GM21360 (cell line): ENCODE measurements around the gene BOK.

ENCODE experiments used
- ATAC-seq: cut with Tn5 transposase; IDR thresholded peaks from one replicate; pipeline ENCODE4 v1.9.1; 2021; ENCODE audit warnings: mild to moderate bottlenecking, moderate library complexity; ENCODE audit not compliant: unreplicated experiment

The BOK gene

GRCh38 chr2:241598061-241598460 is 39.5 kb downstream of the BOK start:
- ATAC-seq, result no peak

- ATAC-seq, result no peak
Observed at GRCh38 chr2:241598487-241598886, 39.9 kb downstream of the BOK start.

- ATAC-seq, result no peak
Observed at GRCh38 chr2:241599615-241600014, 41.1 kb downstream of the BOK start.

GRCh38 chr2:241601841-241602240 is 43.3 kb downstream of the BOK start:
- no peak for ATAC-seq

- ATAC-seq, result no peak
Observed at GRCh38 chr2:241602720-241603119, 44.2 kb downstream of the BOK start.

- ATAC-seq, result no peak
Observed at GRCh38 chr2:241603686-241604085, 45.1 kb downstream of the BOK start.

- no peak for ATAC-seq
Observed at GRCh38 chr2:241606186-241606585, 47.6 kb downstream of the BOK start.

GRCh38 chr2:241607162-241607885 is 48.8 kb downstream of the BOK start:
- ATAC-seq, result no peak

GRCh38 chr2:241608881-241609280 is 50.3 kb downstream of the BOK start:
- ATAC-seq, result no peak

- ATAC-seq, result peak; percentile 92
Observed at GRCh38 chr2:241609859-241610793, 51.6 kb downstream of the BOK start.

- ATAC-seq, result no peak
Observed at GRCh38 chr2:241611062-241611461, 52.5 kb downstream of the BOK start.

- ATAC-seq, result no peak
Observed at GRCh38 chr2:241612156-241613016, 53.8 kb downstream of the BOK start.

- ATAC-seq, result no peak
Observed at GRCh38 chr2:241613017-241613780, 54.7 kb downstream of the BOK start.

GRCh38 chr2:241615041-241615440 is 56.5 kb downstream of the BOK start:
- ATAC-seq, result no peak

- ATAC-seq, result no peak
Observed at GRCh38 chr2:241615522-241616052, 57.0 kb downstream of the BOK start.

GRCh38 chr2:241616168-241617125 is 57.9 kb downstream of the BOK start:
- no peak for ATAC-seq

GRCh38 chr2:241617431-241618154 is 59.0 kb downstream of the BOK start:
- no peak for ATAC-seq

GRCh38 chr2:241618296-241618805 is 59.8 kb downstream of the BOK start:
- ATAC-seq, result no peak
